ENCODE results near the gene VASN. TPM values are rescaled to one million over a fixed set of nuclear protein-coding genes. Genes with fewer than 3 reads are reported as not detected.

The VASN gene
- total and polyA plus RNA-seq, 7 donors = 2.0 to 3.8 (median 3.3) TPM

DNA sequence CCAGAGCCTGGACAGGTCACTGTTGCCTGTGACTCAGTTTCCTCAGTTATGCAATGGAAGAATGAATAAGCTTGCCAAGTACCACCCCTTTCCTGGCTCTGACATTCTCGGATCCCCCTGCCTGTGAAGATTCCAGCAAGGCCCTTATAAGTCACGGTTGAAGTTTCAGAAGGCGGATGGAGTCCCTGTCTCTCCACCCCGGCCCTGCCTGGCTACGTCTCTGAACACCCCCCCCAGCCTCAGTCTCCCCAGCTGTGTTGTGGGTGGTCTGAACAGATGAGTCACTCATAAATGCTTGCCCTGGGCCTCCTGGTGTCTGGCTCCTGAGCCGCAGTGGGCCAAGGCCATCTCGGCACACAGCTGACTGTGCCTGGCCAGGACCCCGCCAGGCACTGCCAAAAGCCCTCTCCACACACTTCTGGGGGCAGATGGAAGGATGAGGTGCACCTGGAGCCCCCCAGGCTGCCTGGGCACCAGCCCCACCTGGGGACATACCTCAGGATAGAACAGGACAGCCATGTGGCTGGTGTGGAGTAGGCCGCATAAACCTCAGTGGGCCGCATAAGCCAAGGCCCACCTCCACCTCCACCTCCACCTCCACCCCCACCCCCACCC lies 15.4 kb downstream of the VASN start:
- DNase-seq (no peak), ATAC-seq (no peak)
- Histone ChIP-seq H3K9me3 (no peaks in the 10 kb centered on the region), H3K27me3 (ENCODE audit: insufficient read depth in 3 of 3, low read length in 2 of 3) (no peaks in the 10 kb centered on the region), H3K4me1 (peaks cover 3% of the 10 kb centered on the region), H3K27ac (peak overlapping the region; percentile 36), H3K36me3 (ENCODE audit: insufficient read depth in 1 of 2, low read depth in 1 of 2) (no peaks in the 10 kb centered on the region), H3K4me3 (no peak overlapping the region)
- TF ChIP-seq, protein P1, sequence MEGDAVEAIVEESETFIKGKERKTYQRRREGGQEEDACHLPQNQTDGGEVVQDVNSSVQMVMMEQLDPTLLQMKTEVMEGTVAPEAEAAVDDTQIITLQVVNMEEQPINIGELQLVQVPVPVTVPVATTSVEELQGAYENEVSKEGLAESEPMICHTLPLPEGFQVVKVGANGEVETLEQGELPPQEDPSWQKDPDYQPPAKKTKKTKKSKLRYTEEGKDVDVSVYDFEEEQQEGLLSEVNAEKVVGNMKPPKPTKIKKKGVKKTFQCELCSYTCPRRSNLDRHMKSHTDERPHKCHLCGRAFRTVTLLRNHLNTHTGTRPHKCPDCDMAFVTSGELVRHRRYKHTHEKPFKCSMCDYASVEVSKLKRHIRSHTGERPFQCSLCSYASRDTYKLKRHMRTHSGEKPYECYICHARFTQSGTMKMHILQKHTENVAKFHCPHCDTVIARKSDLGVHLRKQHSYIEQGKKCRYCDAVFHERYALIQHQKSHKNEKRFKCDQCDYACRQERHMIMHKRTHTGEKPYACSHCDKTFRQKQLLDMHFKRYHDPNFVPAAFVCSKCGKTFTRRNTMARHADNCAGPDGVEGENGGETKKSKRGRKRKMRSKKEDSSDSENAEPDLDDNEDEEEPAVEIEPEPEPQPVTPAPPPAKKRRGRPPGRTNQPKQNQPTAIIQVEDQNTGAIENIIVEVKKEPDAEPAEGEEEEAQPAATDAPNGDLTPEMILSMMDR (IDR thresholded peaks at IDR 0.05) = no peak
- WGBS, 3 donors = 78 to 89% (median 82%) methylated on average over 10 of the region's 10 CpGs
- intact Hi-C loops (cut with DNase I) = no loop called here

DNA sequence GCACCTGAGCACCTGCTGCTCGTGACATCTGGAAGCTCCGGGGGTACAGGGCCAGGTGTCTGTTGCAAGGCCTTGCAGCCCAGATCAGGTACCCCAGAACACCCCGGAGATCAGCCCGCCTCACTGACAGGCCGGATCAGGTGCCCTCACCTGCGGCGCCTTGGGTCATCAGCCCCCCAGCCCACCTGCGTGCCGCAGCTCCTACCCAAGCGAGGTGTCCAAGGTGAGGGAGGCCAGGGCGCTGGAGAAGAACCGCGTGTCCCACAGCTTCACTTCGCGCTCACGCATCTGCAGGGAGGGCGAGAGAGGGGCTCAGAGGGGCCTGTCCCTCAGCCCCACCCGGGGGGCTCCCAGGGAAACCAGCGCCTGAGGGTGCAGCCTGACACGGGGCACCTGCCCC lies 16.1 kb downstream of the VASN start:
- 87 to 93% (median 90%) methylated on average over 20 of the region's 20 CpGs for WGBS, 3 donors
- TF ChIP-seq, protein P1 (IDR thresholded peaks at IDR 0.05) = no peak
- Histone ChIP-seq H3K27ac (peak overlapping the region; percentile 66), H3K4me1 (peaks cover 3% of the 10 kb centered on the region), H3K36me3 (ENCODE audit: insufficient read depth in 1 of 2, low read depth in 1 of 2) (no peaks in the 10 kb centered on the region), H3K27me3 (ENCODE audit: insufficient read depth in 3 of 3, low read length in 2 of 3) (no peaks in the 10 kb centered on the region), H3K4me3 (no peak overlapping the region), H3K9me3 (no peaks in the 10 kb centered on the region)
- DNase-seq (no peak), ATAC-seq (no peak)
- intact Hi-C loops (cut with DNase I) = no loop called here

DNA sequence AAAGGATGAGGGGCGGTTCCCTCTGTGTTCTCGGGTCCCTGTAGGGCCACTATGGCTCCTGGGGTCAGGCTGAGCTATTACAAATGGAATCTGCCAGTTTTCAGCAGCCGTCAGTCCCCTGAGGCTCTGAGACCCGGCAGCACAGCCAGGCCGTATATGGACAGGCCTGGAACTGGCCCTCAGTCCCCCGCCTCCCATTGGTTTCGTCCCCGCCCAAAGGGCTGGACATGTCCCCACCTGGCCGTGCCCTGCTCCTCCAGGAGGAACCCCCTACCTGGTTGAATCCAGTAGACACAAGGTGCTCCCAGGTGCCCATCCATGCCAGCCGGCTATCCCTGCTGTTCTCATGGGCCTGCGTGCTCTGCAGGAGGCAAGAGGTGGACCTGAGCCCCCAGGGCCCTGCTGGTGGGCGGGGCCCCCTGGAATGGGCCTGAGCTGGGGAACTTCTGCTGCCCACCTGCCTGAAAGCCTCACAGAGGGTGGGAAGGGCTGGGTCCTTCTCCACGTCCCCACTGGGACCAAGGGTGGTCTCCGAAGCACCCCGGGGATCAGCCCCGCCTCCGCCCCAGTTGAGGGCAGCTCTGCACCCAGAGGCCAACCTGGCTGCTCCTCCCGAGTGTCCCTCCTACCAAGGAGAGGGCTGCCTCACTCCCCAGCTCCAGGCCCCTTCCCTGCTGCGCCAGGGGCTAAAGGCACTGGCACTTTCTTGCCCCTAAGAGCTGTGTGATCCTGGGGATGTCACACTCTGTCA lies 16.8 kb downstream of the VASN start:
- WGBS, 3 donors = 84 to 89% (median 88%) methylated on average over 17 to 19 of the region's 19 CpGs
- Histone ChIP-seq H3K27me3 (ENCODE audit: insufficient read depth in 3 of 3, low read length in 2 of 3) (no peaks in the 10 kb centered on the region), H3K36me3 (ENCODE audit: insufficient read depth in 1 of 2, low read depth in 1 of 2) (no peaks in the 10 kb centered on the region), H3K4me3 (no peak overlapping the region), H3K4me1 (peaks cover 3% of the 10 kb centered on the region), H3K27ac (peak overlapping the region; percentile 66), H3K9me3 (no peaks in the 10 kb centered on the region)
- DNase-seq = no peak
- TF ChIP-seq, protein P1 (IDR thresholded peaks at IDR 0.05) = no peak
- no peak for ATAC-seq
- intact Hi-C loops (cut with DNase I) = no loop called here

DNA sequence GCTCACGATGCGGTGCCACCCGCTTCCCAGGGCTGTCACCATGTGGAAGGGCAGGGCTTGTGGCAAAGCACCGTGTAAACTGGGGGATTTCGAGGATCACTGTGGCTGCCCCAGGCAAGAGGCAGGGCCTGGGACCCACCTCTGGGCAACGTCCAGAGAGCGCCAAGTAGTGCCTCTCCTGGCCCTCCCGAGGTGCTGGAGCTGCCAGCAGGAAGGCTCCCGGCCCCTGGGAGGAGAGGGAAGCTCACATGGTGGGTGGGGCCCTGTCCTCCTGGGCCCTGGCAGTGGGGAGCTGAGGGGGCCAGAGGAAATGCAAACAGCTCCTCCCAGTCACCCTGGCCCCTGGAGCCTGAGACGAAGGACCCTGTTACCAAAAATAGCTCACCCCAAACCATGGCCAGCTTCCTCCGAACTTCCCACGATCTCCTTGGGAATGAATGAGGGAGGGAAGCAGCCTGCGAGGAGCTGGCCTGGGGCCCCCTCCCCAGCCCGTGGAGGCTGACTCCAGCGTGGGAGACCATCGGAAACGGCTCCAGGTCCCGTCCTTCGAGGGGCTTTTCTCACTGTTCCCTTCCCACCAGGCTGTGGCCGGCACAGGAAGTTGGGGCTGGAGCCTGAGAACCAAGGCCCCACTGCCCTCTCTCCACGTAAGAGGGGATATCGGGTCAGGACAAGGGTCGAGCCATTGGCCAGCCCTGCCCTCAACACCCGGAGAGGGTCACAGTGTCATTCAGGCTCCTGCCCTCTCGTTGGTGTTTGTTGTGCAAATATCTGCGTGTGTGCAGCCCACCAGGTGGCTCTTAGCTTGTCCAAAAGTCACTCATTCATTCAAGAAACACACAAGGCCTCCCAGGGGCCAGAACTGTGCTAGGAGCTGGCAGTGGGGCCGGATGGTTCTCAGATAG lies 17.7 kb downstream of the VASN start:
- H3K27ac ChIP-seq = peak overlapping the region; percentile 66
- no peak for DNase-seq
- intact Hi-C loops (cut with DNase I) = no loop called here
- TF ChIP-seq, protein P1 (IDR thresholded peaks at IDR 0.05) = no peak
- 71 to 75% (median 72%) methylated on average over 26 to 27 of the region's 27 CpGs for WGBS, 3 donors
- H3K27me3 ChIP-seq (ENCODE audit: insufficient read depth in 3 of 3, low read length in 2 of 3) = no peaks in the 10 kb centered on the region
- no peak for ATAC-seq
- no peaks in the 10 kb centered on the region for H3K36me3 ChIP-seq (ENCODE audit: insufficient read depth in 1 of 2, low read depth in 1 of 2)
- H3K4me1 ChIP-seq = peaks cover 3% of the 10 kb centered on the region
- H3K9me3 ChIP-seq = no peaks in the 10 kb centered on the region
- no peak overlapping the region for H3K4me3 ChIP-seq
